Measurements from ENCODE around the gene ABCA12. TPM values are rescaled to one million over a fixed set of nuclear protein-coding genes. Genes with fewer than 3 reads are reported as not detected.

Gene ABCA12
- total RNA-seq, 1 donor from 2014 or later: 0.12 TPM

GRCh38 chr2:215000721-215001120 lies 137.7 kb downstream of the ABCA12 start:
- Mint-ChIP-seq H3K4me1 (peaks cover 12% of the 10 kb centered on the region), H3K4me3 (no peak overlapping the region), H3K36me3 (ENCODE audit: low read depth) (no peaks in the 10 kb centered on the region), H3K9me3 (no peaks in the 10 kb centered on the region), H3K27ac (ENCODE audit: unreplicated experiment) (no peak overlapping the region), H3K27me3 (ENCODE audit: low read depth) (no peaks in the 10 kb centered on the region)
- DNase-seq (ENCODE audit: low read depth, low spot score): no peak
- TF ChIP-seq CTCF (conservative IDR thresholded peaks at IDR 0.05): no peak

- Mint-ChIP-seq H3K27me3 (ENCODE audit: low read depth) (no peaks in the 10 kb centered on the region), H3K36me3 (ENCODE audit: low read depth) (no peaks in the 10 kb centered on the region), H3K27ac (ENCODE audit: unreplicated experiment) (no peak overlapping the region)
These were observed 142.3 kb downstream of the ABCA12 start for GRCh38 chr2:214995926-214996670.

GRCh38 chr2:214995409-214995808 lies 143.0 kb downstream of the ABCA12 start:
- no peaks in the 10 kb centered on the region for H3K36me3 Mint-ChIP-seq (ENCODE audit: low read depth)
- H3K27ac Mint-ChIP-seq (ENCODE audit: unreplicated experiment): no peak overlapping the region
- no peaks in the 10 kb centered on the region for H3K27me3 Mint-ChIP-seq (ENCODE audit: low read depth)
- H3K4me1 Mint-ChIP-seq: no peaks in the 10 kb centered on the region
- TF ChIP-seq CTCF (conservative IDR thresholded peaks at IDR 0.05): no peak
- DNase-seq (ENCODE audit: low read depth, low spot score): no peak
- no peak overlapping the region for H3K4me3 Mint-ChIP-seq
- no peaks in the 10 kb centered on the region for H3K9me3 Mint-ChIP-seq

More at GRCh38 chr2:214995926-214996670, 142.3 kb downstream of the ABCA12 start:
- Mint-ChIP-seq H3K4me3 (no peak overlapping the region), H3K4me1 (no peaks in the 10 kb centered on the region), H3K9me3 (no peaks in the 10 kb centered on the region)
- no peak for DNase-seq (ENCODE audit: low read depth, low spot score)
- no peak for TF ChIP-seq CTCF (conservative IDR thresholded peaks at IDR 0.05)

GRCh38 chr2:214992911-214993310 lies 145.5 kb downstream of the ABCA12 start:
- Mint-ChIP-seq H3K27me3 (ENCODE audit: low read depth) (no peaks in the 10 kb centered on the region), H3K9me3 (no peaks in the 10 kb centered on the region), H3K27ac (ENCODE audit: unreplicated experiment) (no peak overlapping the region), H3K4me3 (no peak overlapping the region), H3K4me1 (no peaks in the 10 kb centered on the region), H3K36me3 (ENCODE audit: low read depth) (no peaks in the 10 kb centered on the region)
- TF ChIP-seq CTCF (conservative IDR thresholded peaks at IDR 0.05): no peak
- DNase-seq (ENCODE audit: low read depth, low spot score): no peak

- no peaks in the 10 kb centered on the region for H3K27me3 Mint-ChIP-seq (ENCODE audit: low read depth)
- H3K9me3 Mint-ChIP-seq: no peaks in the 10 kb centered on the region
- peak overlapping the region; percentile 20 for H3K27ac Mint-ChIP-seq (ENCODE audit: unreplicated experiment)
- no peak overlapping the region for H3K4me3 Mint-ChIP-seq
- H3K4me1 Mint-ChIP-seq: no peaks in the 10 kb centered on the region
- TF ChIP-seq CTCF (conservative IDR thresholded peaks at IDR 0.05): no peak
- DNase-seq (ENCODE audit: low read depth, low spot score): no peak
- no peaks in the 10 kb centered on the region for H3K36me3 Mint-ChIP-seq (ENCODE audit: low read depth)
These were observed 149.2 kb downstream of the ABCA12 start for GRCh38 chr2:214989187-214989586.
